Measurements from ENCODE around the gene CDH4.

Gene CDH4

GRCh38 chr20:61494763-61495575 is 242.9 kb downstream of the CDH4 start:
- DNase-seq (ENCODE audit: low read depth, low spot score), result no peak
- POLR2A ChIA-PET, result no interaction called here
- no peak for TF ChIP-seq CTCF (IDR thresholded peaks at IDR 0.05; ENCODE audit: insufficient read depth, low read length, missing control alignments)
- H3K4me3 ChIP-seq (ENCODE audit: low read depth, low read length), result no peak overlapping the region
- CTCF ChIA-PET, result no interaction called here

GRCh38 chr20:61497029-61497627 is 245.1 kb downstream of the CDH4 start:
- DNase-seq (ENCODE audit: low read depth, low spot score), result no peak
- POLR2A ChIA-PET, result no interaction called here
- no peak for TF ChIP-seq CTCF (IDR thresholded peaks at IDR 0.05; ENCODE audit: insufficient read depth, low read length, missing control alignments)
- H3K4me3 ChIP-seq (ENCODE audit: low read depth, low read length), result no peak overlapping the region
- CTCF ChIA-PET, result no interaction called here

- ChIA-PET CTCF (no interaction called here), POLR2A (no interaction called here)
- no peak overlapping the region for H3K4me3 ChIP-seq (ENCODE audit: low read depth, low read length)
- DNase-seq (ENCODE audit: low read depth, low spot score), result no peak
- TF ChIP-seq CTCF (IDR thresholded peaks at IDR 0.05; ENCODE audit: insufficient read depth, low read length, missing control alignments), result no peak
These were observed 247.9 kb downstream of the CDH4 start for GRCh38 chr20:61499859-61500554.

- DNase-seq (ENCODE audit: low read depth, low spot score), result no peak
- POLR2A ChIA-PET, result no interaction called here
- no peak overlapping the region for H3K4me3 ChIP-seq (ENCODE audit: low read depth, low read length)
- no peak for TF ChIP-seq CTCF (IDR thresholded peaks at IDR 0.05; ENCODE audit: insufficient read depth, low read length, missing control alignments)
- CTCF ChIA-PET, result no interaction called here
These were observed 248.8 kb downstream of the CDH4 start for GRCh38 chr20:61500791-61501321.

GRCh38 chr20:61502433-61502832 is 250.4 kb downstream of the CDH4 start:
- ChIA-PET CTCF (no interaction called here), POLR2A (no interaction called here)
- TF ChIP-seq CTCF (IDR thresholded peaks at IDR 0.05; ENCODE audit: insufficient read depth, low read length, missing control alignments), result no peak
- no peak for DNase-seq (ENCODE audit: low read depth, low spot score)
- H3K4me3 ChIP-seq (ENCODE audit: low read depth, low read length), result no peak overlapping the region

GRCh38 chr20:61503106-61503505 is 251.0 kb downstream of the CDH4 start:
- TF ChIP-seq CTCF (IDR thresholded peaks at IDR 0.05; ENCODE audit: insufficient read depth, low read length, missing control alignments), result no peak
- no peak overlapping the region for H3K4me3 ChIP-seq (ENCODE audit: low read depth, low read length)
- ChIA-PET CTCF (no interaction called here), POLR2A (no interaction called here)
- no peak for DNase-seq (ENCODE audit: low read depth, low spot score)

Measured in AG04449 (cell line).